ENCODE results near the gene BAHCC1.

BAHCC1 gene

GRCh38 chr17:81482673-81483072 is 87.4 kb downstream of the BAHCC1 start:
- no peak for FAIRE-seq

- no peak for FAIRE-seq
These were observed 88.0 kb downstream of the BAHCC1 start for GRCh38 chr17:81483085-81483861.

- no peak for FAIRE-seq
These were observed 88.6 kb downstream of the BAHCC1 start for GRCh38 chr17:81483862-81484194.

- no peak for FAIRE-seq
These were observed 89.1 kb downstream of the BAHCC1 start for GRCh38 chr17:81484195-81484979.

- FAIRE-seq: no peak
These were observed 91.0 kb downstream of the BAHCC1 start for GRCh38 chr17:81486199-81486810.

- no peak for FAIRE-seq
These were observed 91.8 kb downstream of the BAHCC1 start for GRCh38 chr17:81487089-81487486.

GRCh38 chr17:81487487-81488275 is 92.4 kb downstream of the BAHCC1 start:
- FAIRE-seq: no peak

GRCh38 chr17:81488276-81488860 is 93.1 kb downstream of the BAHCC1 start:
- FAIRE-seq: no peak

GRCh38 chr17:81489012-81489997 is 94.0 kb downstream of the BAHCC1 start:
- FAIRE-seq: no peak

- FAIRE-seq: no peak
These were observed 95.0 kb downstream of the BAHCC1 start for GRCh38 chr17:81489998-81490992.

GRCh38 chr17:81491181-81491581 is 95.9 kb downstream of the BAHCC1 start:
- FAIRE-seq: no peak

- no peak for FAIRE-seq
These were observed 96.5 kb downstream of the BAHCC1 start for GRCh38 chr17:81491761-81492160.

GRCh38 chr17:81492202-81492601 is 96.9 kb downstream of the BAHCC1 start:
- no peak for FAIRE-seq

- no peak for FAIRE-seq
These were observed 97.4 kb downstream of the BAHCC1 start for GRCh38 chr17:81492706-81493105.

- FAIRE-seq: no peak
These were observed 98.2 kb downstream of the BAHCC1 start for GRCh38 chr17:81493198-81494038.

- FAIRE-seq: no peak
These were observed 99.5 kb downstream of the BAHCC1 start for GRCh38 chr17:81494626-81495377.

- FAIRE-seq: no peak
These were observed 103.8 kb downstream of the BAHCC1 start for GRCh38 chr17:81498953-81499600.

GRCh38 chr17:81499601-81499970 is 104.3 kb downstream of the BAHCC1 start:
- no peak for FAIRE-seq
